Measurements from ENCODE around the gene PIK3CB.
"Not testable (repeated sequence)": the region's sequence is repeated elsewhere in the genome, so short reads cannot be mapped to it uniquely, and the experiment has no call there.

PIK3CB gene

DNA sequence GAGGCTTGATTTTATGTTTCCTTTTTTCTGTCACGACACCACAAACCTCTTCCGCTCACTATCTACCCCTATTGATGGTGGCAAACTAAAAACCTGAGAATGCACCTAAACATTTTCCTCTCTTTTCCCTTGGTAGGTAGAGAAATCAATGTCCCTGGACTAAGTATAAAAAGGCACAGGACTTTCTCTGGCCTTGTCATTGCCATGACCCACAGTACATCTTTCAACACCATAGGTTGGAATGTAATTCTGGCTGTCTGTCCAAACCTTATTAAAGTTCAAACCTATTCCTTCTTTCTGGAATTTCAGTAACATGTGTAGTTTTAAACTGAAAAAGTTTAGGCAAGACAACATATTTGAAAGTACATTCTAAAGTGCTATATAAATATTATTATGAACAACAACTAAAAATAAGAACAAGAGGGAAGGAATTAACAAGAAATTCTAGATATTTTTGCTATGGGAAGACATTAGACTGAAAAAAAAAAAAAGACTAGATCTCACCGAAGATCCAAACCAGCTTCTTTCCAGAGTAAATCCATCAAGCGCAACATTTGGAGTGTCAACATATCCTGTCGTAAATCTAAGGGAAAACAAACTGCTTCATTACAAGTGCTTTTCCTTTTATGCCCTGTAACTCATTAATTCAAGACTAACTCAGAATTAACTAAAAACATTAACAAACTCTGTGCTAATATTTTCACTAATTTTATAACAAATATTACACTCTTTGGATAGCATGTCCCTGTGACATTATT lies 153.1 kb downstream of the PIK3CB start:
- no peak for DNase-seq (ENCODE audit: low read depth, low spot score)

DNA sequence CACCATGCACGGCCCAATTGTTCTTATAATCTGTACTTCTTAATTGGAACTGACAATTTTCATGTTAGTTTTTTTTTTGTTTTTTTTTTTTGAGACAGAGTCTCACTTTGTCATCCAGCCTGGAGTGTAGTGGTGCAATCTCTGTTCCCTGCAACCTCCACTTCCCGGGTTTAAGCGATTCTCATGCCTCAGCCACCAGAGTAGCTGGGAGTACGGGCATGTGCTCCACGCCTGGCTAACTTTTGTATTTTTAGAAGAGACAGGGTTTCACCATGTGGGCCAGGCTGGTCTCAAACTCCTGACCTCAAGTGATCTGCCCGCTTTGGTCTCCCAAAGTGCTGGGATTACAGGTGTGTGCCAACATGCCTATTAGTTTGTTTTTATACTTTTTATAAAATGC lies 153.8 kb downstream of the PIK3CB start:
- not testable (repeated sequence) for DNase-seq (ENCODE audit: low read depth, low spot score)

DNA sequence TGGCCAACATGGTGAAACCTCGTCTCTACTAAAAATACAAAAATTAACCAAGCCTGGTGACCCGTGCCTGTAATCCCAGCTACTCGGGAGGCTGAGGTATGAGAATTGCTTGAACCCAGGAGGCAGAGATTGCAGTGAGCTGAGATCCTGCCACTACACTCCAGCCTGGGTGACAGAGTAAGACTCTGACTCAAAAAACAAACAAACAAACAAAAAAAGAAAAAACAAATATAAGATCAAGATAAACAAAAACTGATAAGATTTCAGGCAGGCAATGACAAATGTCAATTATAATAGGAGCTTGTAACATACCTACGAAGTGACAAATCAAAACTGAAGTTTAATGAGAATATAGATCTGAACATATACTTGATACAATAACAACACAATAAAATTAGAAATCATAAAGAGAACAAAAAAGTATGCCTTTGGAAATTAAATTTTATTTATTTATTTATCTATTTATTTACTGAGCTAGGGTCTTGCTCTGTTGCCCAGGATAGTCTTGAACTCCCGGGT lies 155.8 kb downstream of the PIK3CB start:
- no peak for DNase-seq (ENCODE audit: low read depth, low spot score)

DNA sequence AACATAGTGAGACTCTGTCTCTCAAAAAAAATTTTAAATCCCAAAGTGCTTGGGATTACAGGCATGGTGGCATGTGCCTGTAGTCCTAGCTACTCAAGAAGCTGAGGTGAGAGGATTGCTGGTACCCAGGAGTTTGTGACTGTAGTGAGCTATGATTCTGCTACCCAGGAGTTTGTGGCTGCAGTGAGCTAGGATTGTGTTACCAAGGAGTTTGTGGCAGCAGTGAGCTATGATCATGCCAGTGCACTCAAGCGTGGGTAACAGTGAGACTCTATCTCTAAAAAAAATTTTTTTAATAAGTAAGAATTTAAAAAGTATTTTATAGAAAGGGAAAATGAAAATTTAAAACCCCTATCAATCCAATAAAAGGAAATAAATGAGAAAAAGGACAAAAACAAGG lies 156.6 kb downstream of the PIK3CB start:
- no peak for DNase-seq (ENCODE audit: low read depth, low spot score)

DNA sequence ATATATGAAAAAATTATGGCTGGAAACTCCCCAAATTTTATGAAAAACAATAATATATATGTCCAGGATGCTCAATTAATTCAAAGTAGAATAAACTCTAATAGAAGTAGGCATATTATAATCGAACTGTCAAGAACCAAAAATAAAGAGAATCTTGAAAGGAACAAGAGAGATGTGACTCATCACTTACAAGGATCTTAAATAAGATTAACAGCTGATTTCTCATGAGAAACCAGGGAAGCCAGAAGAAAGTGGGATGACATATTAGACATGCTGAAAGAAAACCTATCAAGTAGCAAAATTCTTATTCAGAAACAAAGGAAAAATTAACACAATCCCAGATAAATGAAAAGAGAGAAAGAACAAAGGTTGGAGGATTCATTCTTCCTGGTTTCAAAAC lies 159.3 kb downstream of the PIK3CB start:
- DNase-seq (ENCODE audit: low read depth, low spot score): no peak

DNA sequence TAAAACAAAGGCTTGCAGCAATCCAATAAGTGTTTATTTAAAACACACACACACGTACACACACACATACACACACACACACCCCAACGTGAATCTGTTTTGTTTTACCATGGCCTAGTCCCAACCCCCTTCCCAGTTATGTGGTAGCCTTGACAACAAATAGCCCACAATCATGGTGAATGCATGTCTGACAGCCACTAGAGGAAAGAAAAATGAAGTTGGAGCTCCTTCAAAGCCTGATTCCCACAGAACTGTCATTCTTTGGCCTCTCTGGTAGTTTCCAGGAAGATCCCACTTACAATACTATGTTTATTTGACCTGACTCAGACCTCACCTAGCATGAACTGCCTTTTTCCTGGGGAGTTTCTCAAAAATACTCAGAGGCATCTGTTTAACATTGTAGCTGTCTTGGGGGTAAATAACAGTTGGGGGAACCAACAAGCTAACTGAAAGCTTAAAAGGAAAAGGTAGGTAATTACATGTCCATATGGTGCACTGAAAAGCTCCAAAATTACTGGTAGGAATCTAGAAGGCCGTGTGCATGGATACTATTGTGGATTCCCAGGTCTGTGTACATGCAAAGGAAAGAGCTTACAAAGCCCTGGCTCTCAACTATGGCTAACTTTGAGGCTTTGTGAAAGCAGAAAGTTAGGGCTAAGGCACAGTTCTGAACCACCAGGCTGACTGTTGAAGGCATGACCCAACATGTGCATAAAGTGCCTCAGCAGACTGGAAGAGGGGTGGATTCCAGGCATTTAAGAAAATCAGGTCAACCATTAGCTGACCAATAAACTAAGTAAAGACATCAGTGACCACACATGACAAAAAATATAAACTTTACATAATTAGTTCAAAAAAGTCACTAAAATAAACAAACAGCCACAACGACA lies 160.8 kb downstream of the PIK3CB start:
- DNase-seq (ENCODE audit: low read depth, low spot score): no peak

DNA sequence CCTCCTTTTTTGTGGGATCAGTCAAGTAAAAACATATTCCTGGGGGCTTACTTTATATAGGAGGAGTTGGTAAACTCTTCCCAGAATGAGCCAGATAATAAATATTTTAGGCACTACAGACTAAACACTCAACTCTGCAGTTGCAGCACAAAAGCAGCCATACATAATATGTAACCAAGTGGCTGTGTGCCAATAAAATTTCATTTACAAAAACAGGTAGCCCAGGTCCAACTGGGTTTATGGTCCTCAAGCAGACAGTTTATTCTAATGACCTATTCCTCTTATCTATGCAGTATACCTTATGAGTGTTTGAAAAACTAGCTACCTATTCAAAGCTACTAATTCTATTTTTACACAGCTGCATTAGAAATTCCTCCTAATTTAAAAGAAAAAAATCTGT lies 164.3 kb downstream of the PIK3CB start:
- DNase-seq (ENCODE audit: low read depth, low spot score): no peak

DNA sequence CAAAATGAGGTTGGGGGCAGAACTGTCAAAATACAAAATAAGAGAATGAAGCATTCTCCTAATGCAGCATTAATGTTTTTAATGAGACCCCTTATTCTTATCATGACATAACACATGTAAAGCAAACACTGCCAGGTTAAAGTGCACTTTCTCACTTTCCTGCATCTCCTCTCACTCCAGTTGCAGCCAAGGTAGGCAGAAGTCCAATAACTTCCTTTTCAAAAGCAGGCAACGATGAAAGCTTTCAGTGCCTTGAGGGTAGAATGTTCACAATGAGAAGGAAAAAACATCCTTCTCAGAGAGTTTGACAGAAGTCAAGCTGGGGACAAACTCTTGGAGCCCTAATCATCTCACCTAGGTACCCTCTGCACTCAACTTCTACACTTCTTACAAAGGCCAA lies 166.6 kb downstream of the PIK3CB start:
- DNase-seq (ENCODE audit: low read depth, low spot score): no peak

DNA sequence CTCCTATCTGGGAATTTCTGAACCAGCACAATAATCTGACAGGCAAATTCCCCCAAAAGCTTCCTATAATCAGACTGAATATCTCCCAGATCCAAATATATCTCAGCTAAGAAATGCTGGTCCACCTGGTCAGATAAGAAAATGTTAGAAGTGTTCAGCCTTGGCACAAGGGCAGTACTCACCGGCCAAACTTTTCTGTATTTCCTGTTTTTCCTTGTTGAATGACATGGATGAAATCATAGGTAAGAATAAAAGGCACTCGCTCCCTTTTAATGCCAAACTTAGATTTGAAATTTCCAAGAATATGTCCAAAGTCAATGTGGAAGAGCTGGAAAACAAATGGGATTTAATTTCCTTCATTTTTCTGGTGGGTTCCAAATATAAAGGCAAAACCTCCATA lies 177.2 kb downstream of the PIK3CB start:
- no peak for DNase-seq (ENCODE audit: low read depth, low spot score)

DNA sequence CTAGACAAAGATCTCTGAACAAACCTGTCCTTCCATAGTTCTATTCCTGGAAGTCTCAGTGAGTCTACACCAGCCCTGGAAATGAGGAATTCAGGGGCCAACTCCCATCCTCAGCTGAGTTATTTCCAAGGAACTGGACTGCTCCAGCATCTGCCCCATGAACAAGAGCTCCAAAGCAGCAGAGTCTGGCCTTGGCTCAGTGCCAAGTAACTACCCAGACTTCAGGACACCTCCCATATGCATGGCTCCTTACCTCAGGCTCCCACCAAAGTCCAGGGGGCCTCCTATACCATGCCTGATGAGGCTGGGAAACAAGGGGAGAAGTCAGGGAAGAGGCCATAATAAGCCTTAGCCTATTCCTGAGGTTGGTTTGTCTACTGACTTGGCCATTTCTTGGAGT lies 181.2 kb downstream of the PIK3CB start:
- no peak for DNase-seq (ENCODE audit: low read depth, low spot score)

DNA sequence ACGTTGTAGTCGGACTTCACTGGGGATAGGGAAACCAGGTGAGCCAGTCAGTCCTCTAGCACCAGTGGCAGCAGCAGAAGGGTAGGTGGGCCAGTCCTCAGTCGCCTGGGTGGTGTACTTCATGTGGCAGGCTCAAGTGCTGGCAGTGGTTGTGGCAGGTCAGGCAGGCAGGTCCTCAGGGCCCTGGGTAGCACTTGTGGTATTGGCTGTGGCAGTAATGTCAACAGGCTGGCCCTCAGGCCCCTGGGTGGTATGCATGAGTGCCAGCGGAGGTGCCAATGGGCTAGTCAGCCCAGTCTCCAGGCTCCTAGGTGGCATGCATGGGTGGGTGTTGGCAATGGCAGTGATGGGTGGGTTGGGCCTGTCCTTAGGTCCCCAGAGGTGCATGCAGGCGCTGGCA lies 185.6 kb downstream of the PIK3CB start:
- no peak for DNase-seq (ENCODE audit: low read depth, low spot score)

DNA sequence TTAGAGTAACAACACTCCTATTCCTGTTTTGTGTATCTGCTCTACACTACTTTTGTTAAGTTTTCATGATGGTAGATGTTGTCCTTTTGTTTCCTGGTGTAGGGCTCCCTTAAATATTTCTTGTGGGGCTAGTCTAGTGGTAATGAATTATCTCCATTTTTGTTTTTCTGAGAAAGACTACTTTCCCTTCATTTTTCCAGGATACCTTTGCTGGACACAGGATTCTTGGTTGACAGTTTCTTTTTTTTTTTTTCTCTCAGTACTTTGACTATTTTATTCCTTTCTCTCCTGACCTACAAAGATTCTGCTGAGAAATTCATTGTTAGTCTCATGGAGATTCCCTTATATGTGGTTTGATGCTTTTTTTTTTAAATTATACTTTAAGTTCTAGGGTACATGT lies 188.2 kb downstream of the PIK3CB start:
- DNase-seq (ENCODE audit: low read depth, low spot score): no peak

DNA sequence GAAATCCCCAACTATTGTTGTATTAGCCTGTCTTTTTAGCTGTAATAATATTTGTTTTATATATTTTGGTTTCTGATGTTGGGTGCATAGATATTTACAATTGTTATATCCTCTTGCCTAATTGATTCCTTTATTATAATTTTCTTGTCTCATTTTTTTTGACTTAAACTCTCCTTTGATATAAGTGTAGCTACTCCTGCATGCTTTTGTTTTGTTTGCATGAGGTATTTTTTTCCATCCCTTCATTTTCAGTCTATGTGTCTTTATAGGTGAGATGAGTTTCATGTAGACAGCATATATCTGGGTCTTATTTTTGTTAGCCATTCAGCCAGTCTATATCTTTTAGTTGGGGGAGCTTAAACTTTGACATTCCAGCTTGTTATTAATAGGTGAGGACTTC lies 188.7 kb downstream of the PIK3CB start:
- DNase-seq (ENCODE audit: low read depth, low spot score): no peak

DNA sequence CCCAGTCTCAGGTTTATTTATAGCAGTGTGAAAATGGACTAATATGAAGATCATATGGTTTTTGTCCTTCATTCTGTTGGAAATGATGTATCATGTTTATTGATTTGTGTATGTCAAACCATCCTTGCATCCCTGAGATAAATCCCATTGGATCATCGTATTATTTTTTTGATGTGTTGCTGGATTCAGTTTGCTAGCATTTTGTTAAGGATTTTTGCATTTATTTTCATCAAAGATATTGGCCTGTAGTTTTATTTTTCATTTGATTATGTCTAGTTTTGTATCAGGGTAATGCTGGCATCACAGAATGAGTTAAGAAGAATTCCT lies 191.8 kb downstream of the PIK3CB start:
- no peak for DNase-seq (ENCODE audit: low read depth, low spot score)

DNA sequence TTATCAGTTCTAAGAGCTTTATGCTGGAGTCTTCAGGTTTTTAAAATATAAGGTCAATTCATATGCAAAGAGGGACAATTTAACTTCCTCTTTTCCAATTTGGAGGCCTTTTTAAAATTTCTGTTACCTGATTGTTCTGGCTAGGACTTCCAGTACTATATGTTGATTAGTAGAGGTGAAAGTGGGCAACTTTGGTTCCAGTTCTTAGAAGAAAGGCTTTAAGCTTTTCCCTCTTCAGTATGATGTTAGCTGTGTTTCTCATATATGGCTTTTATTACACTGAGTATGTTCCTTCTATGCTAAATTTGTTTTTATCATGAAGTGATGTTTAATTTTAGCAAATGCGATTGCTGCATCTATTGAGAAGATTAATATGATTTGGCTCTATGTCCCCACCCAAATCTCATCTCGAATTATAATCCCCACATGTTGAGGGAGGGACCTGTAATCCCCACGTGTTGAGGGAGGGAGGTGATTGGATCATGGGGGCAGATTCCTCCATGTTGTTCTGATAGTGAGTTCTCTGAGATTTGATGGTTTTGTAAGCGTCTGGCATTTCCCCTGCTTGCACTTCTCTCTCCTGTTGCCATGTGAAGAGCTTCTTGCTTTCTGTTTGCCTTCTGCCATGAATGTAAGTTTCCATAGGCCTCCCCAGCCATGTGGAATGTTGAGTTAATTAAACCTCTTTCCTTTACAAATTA lies 192.4 kb downstream of the PIK3CB start:
- DNase-seq (ENCODE audit: low read depth, low spot score): no peak

DNA sequence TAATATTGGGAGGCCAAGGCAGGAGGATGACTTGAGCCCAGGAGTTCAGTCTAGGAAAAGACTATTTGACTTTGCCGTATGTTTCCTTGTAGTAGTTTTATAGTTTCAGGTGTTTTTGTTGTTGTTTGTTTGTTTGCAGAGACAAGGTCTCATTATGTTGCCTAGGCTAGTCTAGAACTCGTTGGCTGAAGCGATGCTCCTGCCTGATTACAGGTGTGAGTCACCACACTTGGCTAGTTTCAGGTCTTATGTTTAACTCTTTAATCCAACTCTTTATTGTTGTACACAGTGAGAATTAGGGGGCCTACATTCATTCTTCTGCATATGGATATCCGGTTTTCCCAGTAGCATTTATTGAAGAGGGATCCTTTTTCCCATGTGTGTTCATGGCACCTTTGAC lies 194.2 kb downstream of the PIK3CB start:
- DNase-seq (ENCODE audit: low read depth, low spot score): no peak

DNA sequence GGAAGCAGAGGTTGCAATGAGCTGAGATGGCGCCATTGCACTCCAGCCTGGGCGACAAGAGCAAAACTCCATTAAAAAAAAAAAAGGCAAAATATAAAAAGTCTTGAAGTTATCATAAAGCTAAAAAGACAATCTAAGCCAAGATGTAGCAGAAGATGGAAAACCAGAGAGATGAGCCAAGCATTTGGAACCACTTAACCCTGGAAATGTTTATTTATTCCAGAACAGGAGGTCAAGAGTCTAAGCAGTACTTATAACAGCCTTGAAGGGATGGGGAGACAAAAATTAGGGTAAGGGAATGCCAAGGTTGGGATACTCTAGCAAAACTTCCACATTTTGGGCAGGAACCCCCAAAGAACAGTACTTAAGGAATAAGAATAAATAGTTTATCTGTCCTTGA lies 196.1 kb downstream of the PIK3CB start:
- no peak for DNase-seq (ENCODE audit: low read depth, low spot score)

DNA sequence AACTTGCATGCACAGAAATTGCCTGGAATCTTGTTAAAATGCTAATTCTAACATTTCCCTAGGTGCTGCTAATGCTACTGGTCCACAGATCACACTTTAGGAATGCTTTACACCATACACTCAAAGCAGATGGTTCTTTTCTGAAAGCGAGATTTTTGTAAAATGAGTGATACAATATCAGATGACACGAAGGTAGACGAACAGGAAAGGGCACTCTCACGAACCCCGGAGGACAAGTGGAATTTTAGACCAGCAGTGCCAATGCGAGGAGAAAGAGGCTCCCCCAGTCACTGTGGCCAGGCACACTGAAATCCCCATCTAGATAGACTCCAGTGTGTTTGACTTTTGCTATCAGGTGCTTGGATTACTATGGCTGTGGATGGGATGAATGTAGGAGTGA lies 205.2 kb downstream of the PIK3CB start:
- DNase-seq (ENCODE audit: low read depth, low spot score): no peak

DNA sequence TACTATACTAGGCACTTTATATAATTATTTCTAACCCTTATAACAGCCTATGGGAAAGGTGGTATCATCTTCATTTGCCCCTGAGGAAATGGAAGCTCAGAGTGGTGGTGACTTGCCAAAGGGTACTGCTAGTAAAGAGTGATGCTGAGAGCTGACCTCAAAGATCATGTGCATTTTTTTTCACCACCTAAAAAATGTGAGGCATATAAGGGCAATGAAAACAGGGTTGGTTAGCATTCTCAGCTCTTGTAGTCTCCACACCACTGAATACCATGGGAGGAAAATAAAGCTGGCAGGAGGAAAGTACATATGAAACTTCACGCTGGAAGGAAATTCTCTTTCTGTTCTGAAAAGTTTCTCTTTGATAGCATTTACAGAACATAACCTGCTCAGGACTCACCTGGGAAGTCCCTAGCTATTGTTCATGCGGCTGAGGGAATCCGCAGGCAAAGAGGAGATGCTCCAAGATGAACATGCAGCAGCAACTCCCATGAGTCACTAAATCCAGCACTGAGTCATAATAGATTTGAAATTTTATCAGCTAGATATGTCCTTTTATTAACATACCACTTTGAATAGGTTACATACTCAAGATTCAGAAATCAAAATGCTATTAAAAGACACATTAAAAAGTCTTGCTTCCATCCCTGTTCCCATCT lies 208.9 kb downstream of the PIK3CB start:
- no peak for DNase-seq (ENCODE audit: low read depth, low spot score)

DNA sequence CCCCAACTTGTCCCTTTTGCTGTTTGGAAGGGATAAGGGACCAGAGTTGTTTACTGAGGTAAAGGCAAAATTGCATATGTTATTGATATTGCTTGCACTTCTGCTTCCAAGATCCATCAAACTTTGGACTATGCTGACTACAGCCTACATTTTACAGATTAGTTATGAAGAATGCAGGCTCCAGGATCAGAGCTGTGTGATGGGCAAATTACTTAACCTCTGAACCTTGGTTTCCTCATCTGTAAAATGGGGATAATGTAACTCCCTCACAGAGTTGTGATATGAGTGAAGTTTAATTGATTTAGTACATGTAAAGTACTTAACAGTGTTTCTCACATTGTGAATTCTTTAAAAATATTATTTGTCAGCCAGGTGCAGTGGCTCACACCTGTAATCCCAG lies 210.2 kb downstream of the PIK3CB start:
- DNase-seq (ENCODE audit: low read depth, low spot score): no peak

DNA sequence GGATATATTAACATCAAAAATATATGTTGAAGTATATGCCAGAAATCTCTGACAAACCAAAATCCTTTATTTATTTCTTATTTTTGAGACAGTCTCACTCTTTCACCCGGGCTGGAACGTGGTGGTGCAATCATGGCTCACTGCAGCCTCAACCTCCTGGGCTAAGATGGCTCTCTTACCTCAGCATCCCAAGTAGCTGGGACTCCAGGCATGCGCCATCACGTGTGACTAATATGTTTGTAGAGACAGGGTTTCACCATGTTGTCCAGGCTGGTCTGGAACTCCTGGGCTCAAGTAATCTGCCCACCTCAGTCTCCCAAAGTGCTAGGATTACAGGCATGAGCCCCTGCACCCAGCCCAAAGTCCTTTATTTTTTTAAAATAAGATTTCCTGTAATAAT lies 214.3 kb downstream of the PIK3CB start:
- no peak for DNase-seq (ENCODE audit: low read depth, low spot score)

DNA sequence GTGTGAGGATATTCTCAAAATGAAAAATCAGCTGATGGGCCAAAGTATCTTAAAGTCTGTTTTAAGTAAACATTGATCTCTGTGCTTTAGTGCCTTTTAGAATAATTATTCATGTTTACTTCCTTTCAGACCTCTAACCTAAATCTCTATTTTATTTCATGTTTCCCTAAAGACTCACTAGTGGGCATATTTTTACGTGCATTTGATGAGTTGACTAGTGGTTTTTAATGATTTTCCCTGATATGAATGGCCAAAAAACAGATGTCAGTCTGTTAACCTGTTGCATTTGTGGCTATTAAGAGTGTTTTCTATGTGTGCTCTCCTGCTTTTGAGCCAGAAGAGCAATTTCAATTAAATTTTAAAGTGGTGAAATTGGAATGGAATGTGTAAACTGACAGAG lies 219.3 kb downstream of the PIK3CB start:
- DNase-seq (ENCODE audit: low read depth, low spot score): no peak

Data from iPS DF 19.7 (cell line).